Esophagus mucosa (tissue), 1 donor: ENCODE measurements around the gene SND1. TPM values are rescaled to one million over a fixed set of nuclear protein-coding genes. Genes with fewer than 3 reads are reported as not detected.

Experiments used
- ATAC-seq: fragments of 200-7000 bp; cut with Tn5 transposase; one replicate; pipeline ENCODE4 v1.9.1; 2020
- total RNA-seq: library from RNA; stranded (reverse); gene quantifications from one replicate; pipeline ENCODE4 v1.2.4, GENCODE V29; 2023
- donor health status: DM: yes; HTN: yes; CAD: no.

Gene SND1
- total RNA-seq, 1 donor from 2014 or later = 115 TPM

DNA sequence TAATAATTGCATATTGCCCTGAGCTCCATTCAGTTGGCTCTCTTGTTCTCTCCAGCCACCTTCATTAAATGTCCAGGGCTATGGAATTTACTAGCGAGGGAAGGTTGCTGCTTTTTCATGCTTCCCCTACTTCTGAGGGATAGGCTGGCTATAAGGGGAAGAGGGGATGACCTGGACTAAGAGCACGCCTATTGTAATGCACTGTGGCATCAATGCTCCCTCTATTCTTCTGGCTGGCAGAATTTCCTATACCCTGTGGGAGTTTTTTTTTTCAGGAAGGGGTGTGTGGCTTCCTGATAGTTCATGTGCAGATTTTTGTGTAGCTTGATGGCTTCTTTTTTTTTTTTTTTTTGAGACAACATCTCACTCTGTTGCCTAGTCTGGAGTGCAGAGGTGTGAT is 155.8 kb downstream of the SND1 start:
- no peak for ATAC-seq

DNA sequence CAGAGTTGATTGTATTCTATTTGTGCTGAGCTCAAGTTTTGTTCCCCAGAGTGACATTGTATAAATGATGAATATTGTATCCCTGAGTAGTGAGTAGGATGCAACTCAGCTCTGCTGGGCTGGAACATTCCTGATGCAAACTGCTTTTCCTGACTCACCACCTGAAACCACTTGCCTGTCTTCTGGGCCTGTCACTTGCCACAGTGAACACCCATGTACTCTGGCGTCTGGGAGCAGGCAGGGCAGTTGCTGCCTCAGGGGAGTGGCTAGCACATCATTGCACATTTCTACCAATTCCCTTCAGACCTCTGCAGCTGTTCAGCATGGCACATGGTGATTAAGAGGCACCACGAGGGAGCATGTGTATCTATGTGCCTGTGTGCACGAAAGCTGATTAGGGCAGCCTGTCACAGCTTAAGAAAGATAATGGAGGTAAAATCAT is 157.3 kb downstream of the SND1 start:
- ATAC-seq = peak; percentile 96

DNA sequence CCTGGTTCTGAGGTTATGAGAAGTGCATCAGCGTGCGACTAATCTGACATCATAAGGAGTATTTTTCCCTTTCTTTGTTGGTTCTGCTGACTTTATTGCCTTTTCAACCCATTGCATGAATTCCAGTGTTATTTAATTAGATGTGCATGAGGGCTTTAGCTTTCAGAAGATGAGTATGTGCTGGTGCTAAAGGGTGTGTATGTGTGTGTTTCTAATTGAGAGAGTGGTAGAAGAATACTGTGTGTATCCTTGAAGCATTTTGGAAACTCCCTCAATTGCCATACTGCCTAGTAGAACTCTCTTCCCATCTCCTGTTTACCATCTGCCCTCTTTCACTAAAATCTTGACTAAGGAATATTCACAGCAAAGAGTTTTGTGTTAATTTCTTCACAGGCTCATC is 158.1 kb downstream of the SND1 start:
- no peak for ATAC-seq

DNA sequence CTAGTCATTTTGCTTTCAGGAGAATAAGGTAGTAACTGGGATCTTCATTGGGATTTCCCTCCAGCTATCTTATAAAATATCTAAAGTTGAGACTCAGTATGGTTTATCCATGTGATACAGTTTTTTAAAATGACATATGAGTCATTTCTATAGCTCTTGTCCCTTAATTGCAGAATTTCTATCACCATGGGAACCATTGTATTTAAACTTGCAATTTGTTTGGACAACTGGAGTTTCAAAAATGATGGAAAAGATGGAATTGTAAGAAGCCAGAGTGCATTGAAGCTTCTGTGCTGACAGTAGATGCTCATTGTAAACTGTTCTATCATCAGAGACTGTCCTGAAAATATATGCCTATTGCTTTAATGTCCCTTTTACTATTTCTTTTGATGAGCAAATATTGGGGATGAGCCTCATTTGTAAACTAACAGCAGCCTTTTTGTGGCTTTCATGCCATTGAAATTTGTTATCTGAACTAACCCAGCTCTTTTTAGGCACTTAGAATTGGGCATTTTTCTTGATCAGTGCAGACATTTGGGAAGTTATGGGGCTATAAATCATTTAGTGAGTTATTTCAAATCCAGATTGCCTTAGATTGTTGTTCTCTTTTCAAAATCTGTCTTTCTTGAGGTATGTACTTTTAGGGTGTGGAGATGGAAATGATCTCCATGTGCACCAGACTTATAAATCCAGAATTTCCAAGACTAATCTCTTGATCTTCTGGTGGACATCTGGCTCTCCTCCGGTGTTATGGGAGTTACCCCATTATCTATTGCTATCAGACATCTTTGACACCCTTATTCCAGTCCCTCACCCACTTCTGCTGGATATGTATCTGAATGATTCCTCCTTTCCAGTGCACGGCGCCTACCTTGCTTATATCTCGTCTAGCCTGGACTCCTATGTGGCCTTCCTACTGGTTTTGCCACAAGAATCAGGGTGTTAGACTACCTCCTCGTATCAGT is 159.0 kb downstream of the SND1 start:
- no peak for ATAC-seq

DNA sequence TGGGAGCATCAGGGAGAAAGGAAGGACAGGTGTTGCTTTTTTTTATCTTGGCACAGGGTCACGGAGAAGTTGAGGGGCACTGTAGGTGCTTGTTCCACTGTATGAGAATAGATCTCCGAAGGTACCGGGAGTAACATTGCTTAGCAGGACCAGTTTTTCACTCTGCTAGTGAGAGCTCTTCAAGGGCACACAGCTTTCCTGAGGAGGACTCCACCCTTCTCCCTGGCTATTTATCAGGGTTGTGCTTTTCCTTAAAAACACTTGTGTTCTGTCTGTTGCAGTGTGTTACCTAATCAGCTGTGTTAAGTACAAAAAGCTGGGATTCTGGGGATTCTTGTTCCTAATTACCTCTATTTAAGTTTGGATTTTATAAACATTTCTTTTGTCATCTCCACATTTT is 160.5 kb downstream of the SND1 start:
- ATAC-seq = no peak

DNA sequence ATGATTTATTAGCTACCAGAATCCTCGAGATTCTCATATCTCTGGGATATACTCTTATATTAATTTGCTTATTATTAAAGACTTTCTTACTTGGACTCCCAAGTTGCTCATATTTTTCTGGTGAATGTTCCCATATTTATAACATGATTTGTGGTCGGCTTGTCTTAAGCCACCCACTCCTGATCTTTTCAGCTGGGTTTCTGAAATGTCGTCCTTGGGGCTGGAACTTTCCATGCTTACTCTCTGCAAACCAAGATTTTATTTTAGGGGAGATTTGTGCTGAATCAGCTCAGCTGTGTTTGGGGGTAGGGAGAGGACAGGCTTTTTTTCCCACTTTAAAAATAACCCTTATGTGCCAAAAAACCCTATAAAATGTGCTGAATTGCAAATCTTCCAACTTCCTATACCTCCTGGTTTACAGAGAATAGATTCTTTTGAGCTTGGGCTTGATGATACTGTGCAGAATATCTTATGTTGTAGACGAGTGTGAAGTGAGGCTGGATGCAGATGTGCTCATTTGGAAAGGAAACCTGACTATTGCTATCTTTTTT is 162.1 kb downstream of the SND1 start:
- no peak for ATAC-seq

DNA sequence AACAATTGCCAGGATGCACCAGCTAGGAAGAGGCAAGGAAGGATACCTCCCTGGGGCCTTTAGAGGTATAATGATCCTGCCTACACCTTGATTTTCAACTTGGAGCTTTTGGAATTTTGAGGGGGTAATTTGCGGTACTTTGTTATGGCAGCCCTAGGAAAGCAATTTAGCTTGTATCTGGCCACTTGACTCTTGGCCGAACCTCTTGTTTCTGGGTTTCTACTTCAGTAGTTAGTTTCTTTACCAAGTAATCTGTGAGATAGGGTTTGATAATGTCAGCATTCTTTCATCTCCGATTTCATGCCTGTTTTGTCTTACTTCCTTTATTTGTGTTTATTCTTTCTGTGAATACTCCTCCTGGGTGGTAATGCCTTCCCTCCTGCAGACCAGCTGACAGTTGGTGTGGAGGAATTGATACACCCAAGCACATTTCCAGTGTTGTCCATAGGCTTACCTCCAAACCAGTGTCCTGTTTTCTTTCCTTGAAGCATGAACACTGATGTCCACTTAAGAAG is 163.7 kb downstream of the SND1 start:
- ATAC-seq = no peak

DNA sequence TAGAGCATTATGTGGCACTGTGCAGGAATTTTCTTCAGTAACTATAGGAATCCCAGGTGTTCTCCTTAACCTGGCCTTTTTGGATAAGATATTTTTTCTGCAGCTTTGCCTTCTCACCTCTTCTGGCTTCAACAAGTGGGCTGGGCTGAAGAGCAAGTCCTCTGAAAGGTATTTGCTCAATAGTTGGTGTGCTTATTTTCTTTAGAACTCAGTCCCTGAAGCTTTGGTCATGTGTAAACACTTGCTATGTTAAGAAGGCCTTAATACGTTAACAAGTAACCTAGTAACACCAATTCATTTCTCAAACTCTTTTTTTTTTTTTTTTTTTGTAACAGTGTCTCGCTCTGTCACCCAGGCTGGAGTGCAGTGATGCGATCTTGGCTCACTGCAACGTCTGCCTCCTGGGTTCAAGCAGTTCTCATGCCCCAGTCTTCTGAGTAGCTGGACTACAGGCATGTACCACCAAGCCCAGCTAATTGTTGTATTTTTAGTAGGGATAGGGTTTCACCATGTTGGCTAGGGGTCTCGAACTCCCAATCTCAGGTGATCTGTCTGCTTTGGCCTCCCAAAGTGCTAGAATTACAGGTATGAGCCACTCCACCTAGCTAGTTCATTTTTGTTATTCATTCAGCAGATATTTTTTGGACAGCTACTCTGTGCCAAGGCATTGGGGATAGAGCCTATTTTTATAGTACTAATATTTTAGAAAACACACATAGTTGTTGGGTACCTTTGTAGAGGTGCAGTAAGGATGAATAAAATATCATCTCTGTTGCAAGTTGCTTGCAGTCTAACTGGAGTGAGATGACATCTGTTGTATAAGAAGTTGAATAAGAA is 164.6 kb downstream of the SND1 start:
- no peak for ATAC-seq

DNA sequence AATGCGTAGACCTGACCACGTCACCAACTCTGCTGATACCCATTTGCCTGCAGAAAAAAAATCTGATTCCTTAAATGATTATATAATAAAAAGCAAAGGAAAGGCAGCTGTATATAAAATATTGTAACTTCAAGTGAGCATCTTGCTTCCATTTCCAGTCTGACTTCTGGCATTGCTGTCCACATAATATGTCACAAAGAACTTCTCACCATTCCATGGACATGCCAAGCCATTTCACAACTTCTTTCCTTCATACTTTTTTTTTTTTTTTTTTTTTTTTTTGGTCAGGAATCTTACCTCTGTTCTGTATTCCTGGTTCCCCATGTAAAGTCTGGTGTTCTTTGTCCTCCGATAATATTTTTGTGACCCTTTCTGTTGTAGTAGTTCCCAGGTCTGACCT is 165.5 kb downstream of the SND1 start:
- ATAC-seq = no peak

DNA sequence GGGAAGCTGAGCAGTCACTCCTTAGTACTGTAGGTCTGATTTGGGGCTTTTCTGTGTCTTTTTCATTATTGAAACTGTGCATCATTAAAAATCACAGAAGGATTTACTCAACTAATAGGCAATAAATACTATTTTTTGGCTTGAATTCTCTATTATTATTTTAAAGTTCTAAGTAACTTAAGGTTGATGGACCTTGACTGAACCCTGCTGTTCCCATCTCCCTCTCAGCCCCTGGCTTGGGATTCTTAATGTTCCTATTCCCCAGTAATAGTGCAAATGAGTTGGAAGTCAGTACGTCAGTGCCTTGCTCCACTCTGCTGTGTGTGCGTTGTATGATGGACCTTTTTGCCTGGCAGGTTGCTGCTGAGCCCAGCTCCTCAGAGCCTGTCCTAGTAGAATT is 166.3 kb downstream of the SND1 start:
- ATAC-seq = no peak

DNA sequence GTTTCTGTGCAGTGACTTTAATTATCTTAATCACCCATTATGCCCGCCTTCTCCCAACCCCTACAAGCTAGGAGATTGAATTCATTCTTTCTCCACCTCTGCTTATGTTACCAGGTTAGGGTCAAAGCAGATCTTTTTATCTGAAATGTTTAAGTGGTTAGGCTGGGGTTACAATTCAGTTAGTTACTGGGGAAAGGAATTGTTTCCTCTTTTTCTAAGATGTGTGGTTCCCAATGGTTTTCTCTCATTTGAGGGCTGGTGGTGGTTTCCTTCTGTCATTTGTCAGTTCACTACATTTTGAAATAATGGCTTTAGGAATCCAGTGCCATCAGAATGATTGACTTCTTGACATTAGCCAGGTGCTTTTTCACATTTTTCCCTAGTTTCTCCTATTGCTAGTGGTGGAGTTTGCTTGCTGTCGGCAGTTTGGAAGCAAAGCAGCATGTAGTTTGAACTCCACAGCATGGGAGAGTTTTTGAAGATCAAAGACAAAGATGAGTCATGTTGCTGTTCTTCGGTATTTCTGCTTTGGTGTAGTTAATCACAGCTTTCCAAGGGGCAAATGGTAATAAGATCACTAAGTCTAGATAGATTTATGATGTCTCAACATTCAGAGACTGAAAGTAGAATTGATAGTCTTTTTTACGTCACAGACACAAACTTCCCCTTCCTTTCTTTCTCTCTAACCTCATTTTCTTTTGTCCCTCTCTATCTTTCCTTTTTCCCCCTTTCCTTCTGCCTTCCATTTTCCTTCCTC is 168.2 kb downstream of the SND1 start:
- no peak for ATAC-seq

DNA sequence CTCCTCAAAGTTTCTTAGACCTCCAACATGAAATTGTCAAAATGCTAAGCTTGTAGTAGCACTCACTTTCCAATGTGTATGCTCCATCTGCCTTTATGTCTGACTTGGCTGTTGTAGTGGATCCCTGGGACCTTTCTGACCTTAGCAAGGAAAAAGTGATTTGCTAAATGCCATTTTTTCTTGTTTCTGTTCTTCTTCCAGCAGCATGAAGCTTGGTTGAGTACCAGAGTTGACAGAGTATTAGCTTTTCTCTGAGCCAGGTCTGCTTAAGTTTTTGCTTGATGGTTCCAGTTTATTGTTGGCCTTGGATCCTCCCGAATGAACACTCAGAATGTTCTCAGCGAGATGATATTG is 168.7 kb downstream of the SND1 start:
- ATAC-seq = no peak

DNA sequence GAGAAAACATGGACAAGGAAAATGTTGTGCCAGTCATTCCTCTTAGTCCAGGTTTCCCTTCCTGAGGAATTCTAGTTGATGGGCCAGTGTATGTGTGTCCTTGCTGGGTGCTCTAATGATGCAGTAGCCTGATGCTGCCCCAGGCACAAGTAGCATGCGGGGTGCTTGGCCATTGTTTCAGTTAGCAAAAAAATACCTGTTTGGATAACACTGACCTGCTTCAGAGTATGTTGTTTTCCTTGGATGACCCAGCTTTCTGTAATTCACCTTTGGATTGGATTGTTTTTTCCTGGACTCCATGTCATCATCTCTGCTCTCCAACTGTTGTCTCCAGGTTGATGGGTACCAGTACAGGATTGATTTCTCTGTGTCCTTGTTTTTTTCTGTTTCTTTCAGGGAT is 169.2 kb downstream of the SND1 start:
- ATAC-seq = no peak

DNA sequence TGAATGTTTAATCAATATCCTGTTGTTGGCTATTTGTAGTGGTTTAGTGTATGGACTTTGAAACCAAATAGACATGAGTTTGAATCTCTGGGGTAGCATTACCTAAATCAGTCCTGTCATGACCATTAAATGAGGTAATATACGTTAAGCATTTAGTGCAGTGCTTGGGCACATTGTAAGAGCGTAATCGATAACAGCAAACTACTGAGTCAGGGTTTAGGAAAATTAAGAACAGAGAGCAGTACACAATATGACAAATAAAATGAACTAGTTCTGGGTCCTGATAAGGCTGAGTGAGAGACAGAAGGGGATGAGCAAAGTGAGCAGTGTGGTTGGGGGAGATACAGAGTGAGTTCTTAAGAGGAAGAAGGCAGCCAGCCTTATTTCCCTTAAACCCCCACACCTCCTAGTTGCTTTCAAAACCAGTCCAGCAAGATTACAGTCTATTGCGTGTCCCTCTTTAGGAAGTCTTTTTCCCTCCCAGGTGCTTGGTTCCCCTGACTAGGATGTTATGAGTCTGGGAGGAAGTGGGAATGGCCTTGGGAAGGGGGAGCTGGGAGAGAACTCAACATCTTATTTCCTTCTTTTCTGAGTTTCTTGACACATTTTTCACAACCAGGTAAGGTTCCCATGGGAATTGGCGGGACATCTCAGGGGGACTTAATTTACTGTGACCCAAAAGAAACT is 171.0 kb downstream of the SND1 start:
- peak; percentile 62 for ATAC-seq

DNA sequence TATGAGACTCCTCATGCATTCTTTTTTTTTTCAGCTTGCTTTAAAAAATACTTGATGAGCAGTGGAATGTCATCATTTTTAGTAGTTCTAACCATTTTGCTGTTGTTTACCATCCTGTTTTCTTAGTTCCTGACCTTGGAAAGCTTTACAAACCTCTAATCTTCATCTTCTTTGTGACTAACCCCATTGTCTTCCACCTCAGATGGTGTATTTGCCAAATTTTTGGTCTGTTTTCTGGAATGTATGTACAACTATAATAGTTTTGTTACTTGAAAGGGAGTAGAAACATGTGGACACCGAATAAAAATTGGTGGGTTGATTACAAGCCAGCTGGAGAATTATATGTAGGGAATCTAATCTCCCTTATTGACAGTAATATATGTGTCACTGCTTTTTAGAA is 172.7 kb downstream of the SND1 start:
- ATAC-seq = no peak

DNA sequence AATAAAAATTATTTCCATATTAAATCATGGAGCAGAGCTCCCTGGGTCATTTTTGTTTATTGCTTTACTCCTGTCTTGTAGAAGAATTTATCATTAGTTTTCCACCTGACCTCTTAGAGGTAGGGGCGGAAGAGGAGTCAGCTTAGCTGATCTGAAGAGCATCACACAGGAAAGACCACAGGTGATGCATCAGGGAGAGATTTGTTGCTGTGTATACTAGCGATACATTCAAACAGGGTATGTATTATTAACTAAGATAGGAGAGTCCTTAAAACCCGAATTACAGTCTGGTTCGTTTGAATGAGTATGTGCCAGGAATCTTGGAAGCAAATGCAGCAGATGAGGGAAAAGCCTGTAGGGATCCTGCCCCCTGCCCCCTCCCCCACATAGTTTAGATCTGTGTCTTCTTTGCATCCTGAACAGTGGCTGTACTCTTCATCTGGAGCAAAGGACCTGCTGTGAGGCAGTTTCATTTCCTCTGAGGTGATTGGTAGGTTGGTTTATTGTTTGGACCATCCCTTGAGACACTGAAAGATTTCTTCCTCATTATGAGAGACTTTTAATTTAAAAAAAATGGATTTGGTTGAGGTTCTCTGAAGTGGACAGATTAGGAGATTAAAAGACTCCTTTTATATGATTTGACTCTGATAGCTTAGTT is 177.0 kb downstream of the SND1 start:
- no peak for ATAC-seq

DNA sequence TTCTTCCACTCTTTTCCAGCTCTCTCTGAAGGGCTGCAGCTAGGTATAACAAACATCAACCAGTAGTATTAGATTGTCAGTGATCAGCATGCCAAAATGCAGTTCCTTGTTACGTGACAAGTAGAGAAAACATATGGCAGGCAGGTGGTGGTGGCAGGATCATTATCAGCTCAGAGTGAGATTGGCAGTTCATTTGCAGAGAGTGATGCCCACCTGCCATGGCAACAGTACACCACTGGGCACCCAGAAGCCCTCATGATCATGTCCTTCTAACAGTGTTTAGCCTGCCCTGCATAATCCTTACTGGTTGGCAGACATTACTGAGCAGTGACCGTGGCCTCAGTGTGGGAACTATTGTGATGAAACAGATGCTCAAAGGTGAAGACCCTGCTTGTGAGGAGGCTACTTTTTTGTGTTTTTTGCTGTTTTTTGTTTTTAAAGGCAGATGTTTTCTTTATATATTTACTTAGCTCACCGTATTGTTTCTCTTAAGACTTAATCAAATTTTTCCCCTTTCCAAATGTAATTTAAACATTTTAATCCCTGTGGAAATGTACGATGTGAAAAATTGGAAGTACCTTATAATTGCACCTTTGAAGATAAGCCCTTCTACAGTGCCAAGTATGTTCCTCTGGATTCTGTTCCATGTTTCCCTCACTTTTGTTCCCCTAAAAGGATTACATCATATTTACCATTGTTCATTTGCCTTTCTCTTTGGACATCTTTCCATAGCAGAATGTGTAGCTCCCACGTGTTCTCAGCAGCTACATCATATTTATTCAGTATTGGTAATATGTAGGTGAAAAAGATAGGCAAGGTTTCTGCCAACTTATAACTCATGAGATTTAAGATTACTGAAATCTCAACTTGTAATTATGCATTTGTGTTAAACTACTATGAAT is 179.6 kb downstream of the SND1 start:
- no peak for ATAC-seq

DNA sequence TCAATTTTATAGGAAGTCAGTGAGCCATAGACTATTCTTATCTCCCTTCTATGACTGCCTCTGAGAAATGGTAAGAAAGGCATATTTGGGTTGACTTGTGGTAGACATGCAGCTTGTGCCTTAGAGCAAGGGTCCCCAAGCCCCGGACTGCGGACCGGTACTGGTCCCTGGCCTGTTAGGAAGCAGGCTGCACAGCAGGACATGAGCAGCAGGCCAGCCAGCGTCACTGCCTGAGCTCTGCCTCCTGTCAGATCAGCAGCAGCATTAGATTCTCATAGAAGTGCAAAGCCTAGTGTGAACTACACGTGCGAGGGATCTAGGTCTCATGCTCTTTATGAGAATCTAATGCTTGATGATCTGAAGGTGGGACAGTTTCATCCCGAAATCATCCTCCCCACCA is 180.6 kb downstream of the SND1 start:
- ATAC-seq = no peak

DNA sequence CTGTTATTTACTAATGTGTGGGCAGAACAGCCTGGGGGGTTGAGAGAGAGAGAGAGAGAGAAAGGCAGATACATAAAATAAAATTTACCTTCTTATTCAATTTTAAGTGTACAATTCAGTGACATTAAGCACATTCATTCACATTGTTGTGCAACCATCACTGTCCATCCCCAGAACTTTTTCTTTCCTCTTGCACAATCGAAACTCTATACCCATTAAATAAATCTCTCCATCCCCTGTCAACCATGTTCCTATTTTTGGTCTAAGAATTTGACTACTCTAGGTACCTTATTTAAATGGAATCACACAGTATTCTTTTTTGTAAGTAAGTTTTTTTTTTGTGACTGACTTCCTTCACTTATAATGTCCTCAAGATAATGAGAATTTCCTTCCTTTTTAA is 181.6 kb downstream of the SND1 start:
- no peak for ATAC-seq

DNA sequence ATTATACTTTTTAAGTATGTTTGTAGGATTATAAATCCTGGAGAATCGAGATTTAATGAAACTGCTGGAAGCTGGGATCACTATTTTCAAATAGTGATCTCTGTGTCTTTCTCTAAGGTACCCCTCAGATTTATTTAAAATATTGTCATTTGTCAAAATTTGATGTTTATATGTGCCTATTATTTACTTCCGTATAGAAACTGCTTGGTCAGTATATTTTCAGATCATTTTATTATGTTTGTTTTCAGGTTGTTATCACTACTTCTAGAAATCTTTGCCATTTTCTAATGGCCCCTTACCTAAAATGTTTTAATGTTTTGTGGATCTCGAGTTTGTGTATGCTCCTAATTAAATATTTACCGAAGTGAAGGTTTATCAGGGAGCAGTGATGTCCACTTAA is 183.7 kb downstream of the SND1 start:
- no peak for ATAC-seq
